Gastroesophageal sphincter (tissue), 2 donors: Measurements from ENCODE around the gene CHAMP1.
A peak's percentile ranks its signal among the peaks of the same experiment; 100 is the strongest.

ENCODE experiments used
- EP300 ChIP-seq: sonication (generic); formaldehyde crosslinking; IDR thresholded peaks from one replicate; pipeline ENCODE4 v1.6.1; 2017; ENCODE audit warnings: antibody characterized with exemption, mild to moderate bottlenecking
- POLR2A ChIP-seq, 2 donors: fragments of 450-650 bp; IDR thresholded peaks; one replicate each; pipeline ENCODE4 v1.6.1; 2017; ENCODE audit warnings: antibody characterized with exemption in 2 of 2, mild to moderate bottlenecking in 2 of 2, moderate library complexity in 1 of 2

DNA sequence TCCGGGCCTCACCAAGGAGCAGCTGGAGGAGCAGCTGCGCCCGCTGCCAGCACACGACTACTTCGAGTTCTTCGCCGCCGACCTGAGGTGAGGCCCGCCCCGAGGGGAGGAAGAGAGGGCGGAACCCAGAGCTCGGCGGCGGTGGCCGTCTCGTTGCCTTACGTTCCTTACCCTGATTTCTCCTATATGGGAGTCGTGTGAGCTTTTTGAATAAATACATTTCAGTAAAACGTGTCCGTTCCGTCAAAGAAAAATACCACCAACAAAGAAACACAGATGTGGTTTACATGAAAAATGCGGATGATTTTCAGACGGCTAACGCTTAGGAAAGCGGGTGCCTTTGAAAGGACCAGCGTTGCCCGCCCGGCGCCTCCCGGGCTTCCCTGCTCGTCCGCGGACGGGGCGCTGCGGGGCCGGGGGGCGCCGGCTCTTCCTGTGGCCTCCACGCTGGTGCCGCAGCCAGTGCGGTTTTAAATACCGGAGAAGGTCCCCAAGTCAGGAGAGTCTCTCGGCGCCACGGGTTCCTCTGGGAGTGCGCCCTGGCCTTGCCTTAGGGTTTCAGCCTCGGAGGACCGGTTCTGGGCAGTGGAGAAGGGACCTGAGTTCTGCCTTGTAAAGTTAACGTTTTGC lies 32.1 kb upstream of the CHAMP1 start:
- TF ChIP-seq POLR2A (IDR thresholded peaks at IDR 0.05) (peak in 1 of 2 donors; percentile 33), EP300 (no peak)
